ENCODE data around the gene LGI2. TPM values are rescaled to one million over a fixed set of nuclear protein-coding genes. Genes with fewer than 3 reads are reported as not detected.

LGI2 gene
- total and polyA plus RNA-seq, 2 experiments from 2014 or later = 0.63 to 8.0 TPM

- Mint-ChIP-seq H3K9me3 (peaks cover 55% of the 10 kb centered on the region), H3K4me1 (no peaks in the 10 kb centered on the region), H3K27me3 (ENCODE audit: insufficient read depth, low read depth, poor library complexity) (peaks cover 3% of the 10 kb centered on the region), H3K36me3 (ENCODE audit: low read depth) (peaks cover 37% of the 10 kb centered on the region; the same call in 2 of the 3 replicates), H3K4me3 (no peak overlapping the region), H3K27ac (no peak overlapping the region)
- Histone ChIP-seq H3K27ac (ENCODE audit: low read depth) (no peak overlapping the region), H3K4me1 (ENCODE audit: insufficient read depth) (no peaks in the 10 kb centered on the region), H3K27me3 (ENCODE audit: insufficient read depth) (no peaks in the 10 kb centered on the region), H3K79me2 (replicated peaks; ENCODE audit: insufficient read depth) (no peaks in the 10 kb centered on the region), H2AFZ (no peak overlapping the region), H3K9me2 (ENCODE audit: insufficient read depth) (0 out of 2 replicates have a peak, but pooled peaks cover 4% of the 10 kb centered on the region), H3K4me2 (no peak overlapping the region), H3F3A (replicated peaks; ENCODE audit: low read depth) (no peaks in the 10 kb centered on the region), H3K4me3 (no peak overlapping the region), H3K36me3 (ENCODE audit: insufficient read depth) (no peaks in the 10 kb centered on the region; the same call in 1 of the 2 replicates), H4K20me1 (replicated peaks; ENCODE audit: insufficient read depth) (no peaks in the 10 kb centered on the region)
- no peak for TF ChIP-seq CTCF (conservative IDR thresholded peaks at IDR 0.05; ENCODE audit: low read depth in 2 of 2)
- no peak for TF ChIP-seq ZNF331 (CRISPR knock-in tag; IDR thresholded peaks at IDR 0.05; ENCODE audit: low read depth)
- TF ChIP-seq STAT1 (IDR thresholded peaks at IDR 0.05; ENCODE audit: unreplicated experiment) = no peak
- TF ChIP-seq CREB1 (CRISPR knock-in tag; IDR thresholded peaks at IDR 0.05; ENCODE audit: low read depth) = no peak
- no peak for TF ChIP-seq POLR2AphosphoS5 (IDR thresholded peaks at IDR 0.05; ENCODE audit: low read depth)
- TF ChIP-seq NANOG (IDR thresholded peaks at IDR 0.05; ENCODE audit: borderline replicate concordance) = no peak
- TF ChIP-seq EZH2phosphoT487 (IDR thresholded peaks at IDR 0.05; ENCODE audit: unreplicated experiment) = no peak
- TF ChIP-seq ETS1 (IDR thresholded peaks at IDR 0.05) = no peak
- TF ChIP-seq REST (IDR thresholded peaks at IDR 0.05; ENCODE audit: unreplicated experiment) = no peak
- no peak for TF ChIP-seq JUNB (IDR thresholded peaks at IDR 0.05; ENCODE audit: unreplicated experiment)
- DNase-seq (ENCODE audit: low spot score) (no peak), ATAC-seq (no peak)
Measured at GRCh38 chr4:24963277-24963676, 67.5 kb downstream of the LGI2 start.
